Psoas muscle (tissue), 8 donors: ENCODE results near the gene VWA1. TPM values are rescaled to one million over a fixed set of nuclear protein-coding genes. Genes with fewer than 3 reads are reported as not detected.
"Not testable (repeated sequence)": the region's sequence is repeated elsewhere in the genome, so short reads cannot be mapped to it uniquely, and the experiment has no call there.

Experiments used
- ATAC-seq, 4 donors: fragments of 200-7000 bp; cut with Tn5 transposase; one replicate each; pipeline ENCODE4 v1.9.1; 2020; ENCODE audit warnings: moderate library complexity in 3 of 4, mild to moderate bottlenecking in 2 of 4
- DNase-seq, 2 donors: peaks; one replicate each; pipeline ENCODE4 v3.0.0-alpha.2; 2020
- H3K27ac ChIP-seq: fragments of 200-600 bp; one replicate; pipeline ENCODE4 v1.8.0; 2022
- H3K27me3 ChIP-seq, 3 donors: fragments of 200-600 bp in 1 of 3; one replicate each; pipeline versions ENCODE4 v1.6.1 to v1.8.0; 2013 to 2022; ENCODE audit warnings: low read length in 2 of 3, mild to moderate bottlenecking in 2 of 3, moderate library complexity in 1 of 3; ENCODE audit not compliant: insufficient read depth in 3 of 3
- H3K36me3 ChIP-seq, 2 donors: fragments of 200-600 bp in 1 of 2; one replicate each; pipeline versions ENCODE4 v1.6.1 to v1.8.0; 2013 to 2022; ENCODE audit warnings: low read depth in 1 of 2, mild to moderate bottlenecking in 1 of 2, moderate library complexity in 1 of 2; ENCODE audit not compliant: insufficient read depth in 1 of 2
- H3K4me1 ChIP-seq: fragments of 200-600 bp; one replicate; pipeline ENCODE4 v1.8.0; 2022
- H3K4me3 ChIP-seq: fragments of 200-600 bp; one replicate; pipeline ENCODE4 v1.8.0; 2022; ENCODE audit warnings: mild to moderate bottlenecking
- H3K9me3 ChIP-seq: fragments of 200-600 bp; one replicate; pipeline ENCODE4 v1.8.0; 2022
- CTCF ChIP-seq: fragments of 200-600 bp; IDR thresholded peaks from one replicate; pipeline ENCODE4 v1.8.0; 2022; ENCODE audit warnings: antibody characterized with exemption
- WGBS, 3 donors: extraction: QIAGEN DNeasy Blood & Tissue Kit; methylation state at CpG; one replicate each; pipeline versions ENCODE4 v1.1.6 to v1.1.7; 2013; 5-methylcytosine and 5-hydroxymethylcytosine counted together
- intact Hi-C, 2 donors: fragments of 100-400 bp; cut with DNase I; formaldehyde crosslinking; loops; one replicate each; pipeline versions ENCODE4 v1.11.0 to v1.14.2; 2022
- polyA plus RNA-seq, 3 donors: library from polyadenylated mRNA; stranded (reverse); fragments of 200-250 nt; gene quantifications; one replicate each; pipeline ENCODE4 v1.2.3, GENCODE V29; 2013
- total RNA-seq, 4 donors: library from RNA; stranded (reverse); fragmentation: NEBNext Ultra II Directional in 2 of 4; extraction: Animal tissue kit (Norgen Biotek cat#: 25700) in 2 of 4; gene quantifications; one replicate each; pipeline versions ENCODE4 v1.2.1 to v1.2.4, GENCODE V29; 2021 to 2023
- donor health status: healthy with polysubstance abuse.
- donor health status: DM: no; HTN: no; CAD: no; lungs with moderate emphysema.
- donor health status: Bipolar disorder and iron deficiency.
- donor health status: healthy.
- donor health status: DM: yes; HTN: yes; CAD: no.
- donor health status: DM: no; HTN: no; CAD: no.
- donor health status: DM: no; HTN: no; CAD: no.
- donor health status: DM: yes; HTN: yes; CAD: no.

The VWA1 gene
- total and polyA plus RNA-seq, 7 donors, result 1.4 to 25.3 (median 7.8) TPM

GRCh38 chr1:1411626-1412025 is 23.9 kb upstream of the VWA1 start:
- no peak overlapping the region for H3K4me3 ChIP-seq
- H3K27ac ChIP-seq, result no peak overlapping the region
- H3K27me3 ChIP-seq, result no peaks in the 10 kb centered on the region
- no peak for TF ChIP-seq CTCF
- H3K4me1 ChIP-seq, result peaks cover 14% of the 10 kb centered on the region
- ATAC-seq (no peak), DNase-seq (peak in 1 of 2 donors; percentile 23)
- no peaks in the 10 kb centered on the region for H3K9me3 ChIP-seq
- intact Hi-C loops, result no loop called here
- 89 to 92% (median 92%) methylated on average over 10 to 13 of the region's 13 CpGs for WGBS, 3 donors
- peaks cover 0 to 4% of the 10 kb centered on the region in 2 donors for H3K36me3 ChIP-seq

GRCh38 chr1:1412311-1412902 is 23.1 kb upstream of the VWA1 start:
- H3K36me3 ChIP-seq, H3K4me3 ChIP-seq, DNase-seq, intact Hi-C loops, H3K9me3 ChIP-seq, H3K27ac ChIP-seq, ATAC-seq, H3K27me3 ChIP-seq: not testable (repeated sequence)
- 91 to 94% (median 91%) methylated on average over 11 of the region's 11 CpGs for WGBS, 3 donors
- H3K4me1 ChIP-seq, result peaks cover 14% of the 10 kb centered on the region

GRCh38 chr1:1415751-1416150 is 19.7 kb upstream of the VWA1 start:
- H3K36me3 ChIP-seq, result no peaks in the 10 kb centered on the region
- no peak overlapping the region for H3K4me3 ChIP-seq
- H3K9me3 ChIP-seq, result no peaks in the 10 kb centered on the region
- H3K27ac ChIP-seq, result no peak overlapping the region
- intact Hi-C loops, result no loop called here
- no peaks in the 10 kb centered on the region for H3K27me3 ChIP-seq
- DNase-seq (peak in 1 of 2 donors; percentile 35), ATAC-seq (no peak)
- WGBS, 3 donors, result 65 to 74% (median 71%) methylated on average over 13 of the region's 13 CpGs
- no peaks in the 10 kb centered on the region for H3K4me1 ChIP-seq
- no peak for TF ChIP-seq CTCF

GRCh38 chr1:1417396-1417795 is 18.1 kb upstream of the VWA1 start:
- H3K36me3 ChIP-seq, ATAC-seq, intact Hi-C loops, H3K4me1 ChIP-seq, H3K27me3 ChIP-seq, H3K9me3 ChIP-seq, H3K27ac ChIP-seq, DNase-seq, H3K4me3 ChIP-seq: not testable (repeated sequence)
- WGBS, 3 donors, result 72 to 94% (median 72%) methylated on average over 5 of the region's 5 CpGs

- DNase-seq, intact Hi-C loops, H3K4me3 ChIP-seq, ATAC-seq, H3K27me3 ChIP-seq, H3K36me3 ChIP-seq, H3K9me3 ChIP-seq, H3K27ac ChIP-seq, H3K4me1 ChIP-seq: not testable (repeated sequence)
- WGBS, 3 donors, result 67 to 75% (median 71%) methylated on average over 25 of the region's 25 CpGs
Measured at GRCh38 chr1:1417825-1418463, 17.5 kb upstream of the VWA1 start.

GRCh38 chr1:1418464-1419362 is 16.8 kb upstream of the VWA1 start:
- Histone ChIP-seq H3K27me3 (no peaks in the 10 kb centered on the region), H3K27ac (no peak overlapping the region), H3K4me1 (no peaks in the 10 kb centered on the region), H3K4me3 (no peak overlapping the region), H3K36me3 (no peaks in the 10 kb centered on the region), H3K9me3 (no peaks in the 10 kb centered on the region)
- peak in 3 of 4 donors; percentile 10 to 38 (median 22) for ATAC-seq
- DNase-seq, result no peak
- no peak for TF ChIP-seq CTCF
- 85 to 93% (median 88%) methylated on average over 23 to 26 of the region's 26 CpGs for WGBS, 3 donors
- intact Hi-C loops, result no loop called here
